LoVo (cell line): Measurements from ENCODE around the gene PRKCH.

Source experiments
- DNase-seq: peaks from one replicate; pipeline ENCODE4 v3.0.0-alpha.2; 2016; ENCODE audit warnings: low spot score

PRKCH gene

DNA sequence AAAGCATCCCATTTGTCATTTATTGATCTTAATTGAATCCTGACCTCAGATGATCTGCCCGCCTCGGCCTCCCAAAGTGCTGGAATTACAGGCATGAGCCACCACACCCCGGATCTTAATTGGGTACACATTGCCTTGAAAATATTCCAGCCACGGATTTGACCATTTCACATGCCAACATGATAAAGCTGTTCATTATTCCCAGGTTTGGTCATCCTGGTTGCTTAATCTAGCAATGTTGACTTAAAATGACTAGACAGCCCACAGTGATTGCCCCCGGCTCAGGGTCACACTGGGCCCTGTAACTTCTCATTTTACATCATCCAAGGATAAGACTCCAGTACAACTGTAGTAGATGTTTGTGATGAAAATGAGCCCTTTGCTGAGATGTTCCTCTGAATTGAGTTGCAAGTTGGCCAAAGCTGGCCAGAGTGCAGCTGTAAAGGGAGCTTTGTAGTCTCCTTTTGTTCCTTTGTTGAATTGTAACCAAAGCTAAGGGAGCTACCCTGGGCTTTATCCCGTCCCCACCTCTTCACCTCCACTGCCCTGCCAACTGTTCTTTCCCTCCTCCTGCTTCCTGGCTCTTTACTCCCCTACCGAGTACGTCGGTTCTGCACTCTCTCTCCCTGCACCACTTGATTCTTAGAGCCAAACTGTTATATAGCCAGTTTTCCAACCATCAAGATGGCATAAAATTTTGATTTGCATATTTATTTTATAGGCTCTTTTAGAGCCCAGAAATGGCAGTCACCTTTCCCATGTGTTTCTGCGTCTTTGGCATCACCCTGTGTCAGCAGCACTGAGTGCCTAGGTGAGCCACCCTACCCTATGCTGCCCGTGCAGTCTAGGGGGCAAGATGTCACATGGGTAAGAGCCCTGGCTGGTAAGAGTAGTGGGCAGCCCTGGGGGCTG, 232.6 kb downstream of the PRKCH start:
- DNase-seq, result peak; percentile 28

DNA sequence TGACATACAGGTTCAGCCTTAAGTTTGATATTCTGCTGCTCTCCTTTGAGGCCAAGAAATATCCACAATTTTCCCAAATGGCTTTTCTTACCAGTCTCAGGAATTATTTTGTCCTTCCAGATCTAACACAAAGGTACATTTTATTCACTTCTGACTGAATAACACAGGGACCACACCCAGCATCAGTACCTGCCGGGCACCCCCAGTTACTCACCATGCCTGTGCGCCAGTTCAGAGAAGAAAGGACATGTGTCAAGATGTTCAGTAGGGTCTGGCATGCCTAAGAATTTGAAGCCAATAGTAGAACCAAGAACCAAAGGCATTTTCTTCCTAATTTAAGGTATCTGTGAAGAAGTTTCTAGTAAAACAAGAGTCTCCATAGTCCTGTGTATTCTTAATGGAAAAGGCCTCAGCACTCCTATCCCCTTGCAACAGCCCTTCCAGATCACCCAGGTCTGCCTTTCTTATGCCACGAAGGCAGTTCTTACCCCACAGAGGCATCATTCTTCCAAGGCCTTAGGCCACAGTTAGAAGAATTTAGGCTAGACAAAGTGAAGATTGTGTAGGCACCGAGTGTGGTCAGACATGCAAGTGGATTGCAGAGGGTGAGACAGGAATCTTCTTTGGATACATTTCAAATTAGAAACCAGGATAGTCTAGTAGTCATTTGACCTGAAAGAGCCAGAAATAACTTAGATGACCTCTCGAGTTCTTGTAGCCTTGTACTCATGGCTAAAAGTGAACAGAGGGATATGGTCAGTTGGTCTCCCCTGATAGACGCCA, 233.9 kb downstream of the PRKCH start:
- no peak for DNase-seq

DNA sequence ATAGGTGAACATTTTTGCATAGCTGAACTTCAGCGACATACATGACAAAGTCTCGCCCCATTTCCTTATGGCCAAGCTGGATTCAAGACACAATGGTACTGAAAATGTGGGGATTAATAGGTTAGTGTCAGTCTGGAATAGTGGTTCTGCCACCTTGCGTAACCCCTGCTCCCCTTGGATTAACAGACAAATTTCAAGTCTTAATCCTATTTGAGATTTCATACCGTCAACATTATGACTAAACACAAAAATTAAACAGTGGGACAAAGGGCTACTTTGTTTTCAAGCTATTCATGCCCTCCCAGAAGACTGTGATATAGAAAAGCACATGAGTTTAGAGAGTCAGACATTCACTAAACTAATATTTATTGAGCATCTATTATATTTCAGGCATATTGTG, 235.1 kb downstream of the PRKCH start:
- DNase-seq, result no peak

DNA sequence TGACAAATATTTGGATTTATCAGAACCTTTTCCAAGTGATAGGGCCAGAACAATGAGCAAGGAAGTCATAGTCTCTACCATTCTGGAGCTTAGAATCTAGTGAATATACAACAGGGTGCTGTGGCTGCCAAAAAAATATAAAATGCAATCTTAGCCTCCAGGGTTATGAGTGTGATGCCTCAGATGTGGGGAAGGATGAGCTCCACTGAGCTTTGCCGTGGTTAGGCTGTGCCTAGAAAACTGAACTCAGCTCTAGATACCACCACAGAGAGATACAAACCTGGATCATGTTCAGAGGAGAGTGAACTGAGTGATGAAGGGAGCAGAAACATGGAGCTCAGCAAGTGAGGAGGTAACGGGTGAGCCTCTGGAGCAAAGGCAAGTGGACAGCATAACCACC, 235.9 kb downstream of the PRKCH start:
- DNase-seq, result no peak

DNA sequence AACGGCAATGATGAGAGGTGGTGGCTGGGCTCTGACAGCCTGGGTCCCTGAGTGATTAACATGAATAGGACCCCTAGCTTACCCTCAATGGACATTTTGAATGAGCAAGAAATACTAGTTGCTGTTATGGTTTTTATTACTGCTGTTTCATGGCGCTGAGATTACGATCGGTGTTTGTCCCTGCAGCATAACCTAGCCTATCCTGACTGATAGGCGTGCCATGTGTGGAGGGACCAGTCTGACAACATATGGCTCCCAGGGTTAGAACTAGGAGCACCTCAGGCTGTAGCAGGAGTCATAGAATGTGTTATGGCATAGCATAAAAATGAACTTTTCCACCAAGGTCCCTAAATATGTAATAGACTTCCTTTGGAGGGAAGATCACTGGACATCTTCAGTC, 236.5 kb downstream of the PRKCH start:
- no peak for DNase-seq

DNA sequence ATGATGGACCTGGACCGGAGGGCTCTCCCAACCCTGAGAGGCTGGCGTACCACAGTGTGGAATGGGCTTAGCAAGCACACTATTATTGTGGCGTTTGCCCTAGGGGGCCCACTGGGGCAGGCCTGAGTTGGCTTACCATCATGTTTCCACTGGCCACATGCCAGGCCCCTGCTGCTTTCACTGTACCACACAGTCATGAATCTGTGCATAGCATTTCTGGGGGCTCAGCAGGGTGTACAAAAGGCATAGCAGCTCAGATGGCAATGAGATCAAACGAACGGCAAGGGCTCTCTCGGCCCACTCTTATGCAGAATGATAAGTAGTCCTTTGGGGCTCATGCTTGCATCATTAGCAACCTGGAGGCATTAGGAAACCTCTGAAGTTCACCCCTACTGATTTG, 236.9 kb downstream of the PRKCH start:
- DNase-seq, result no peak

DNA sequence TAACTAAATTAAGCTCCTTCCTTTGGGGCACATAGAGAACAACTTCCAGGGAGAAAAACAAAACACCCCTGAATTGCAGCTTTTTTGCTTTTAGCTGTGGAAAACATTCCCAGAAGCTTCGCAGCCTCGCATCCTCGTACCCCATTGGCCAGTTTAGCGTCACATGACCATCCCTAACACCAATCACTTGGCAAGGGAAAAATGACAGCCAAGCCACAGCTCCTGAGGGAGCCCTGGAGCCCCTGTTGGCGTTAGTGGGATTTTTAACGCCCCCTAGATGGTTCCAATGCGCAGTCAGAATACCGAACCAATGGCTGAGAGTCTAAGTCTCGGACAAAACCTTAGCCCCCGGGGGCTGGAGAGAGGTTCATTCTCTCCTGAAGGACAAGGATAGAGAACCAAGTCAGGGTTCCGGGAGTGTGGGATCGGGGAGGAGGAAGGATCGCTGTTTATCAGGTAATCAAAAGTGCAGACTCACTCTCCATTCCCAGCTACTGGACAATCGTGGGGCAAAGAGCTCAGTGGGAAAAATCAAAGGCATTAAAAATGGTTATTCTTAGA, 238.3 kb downstream of the PRKCH start:
- no peak for DNase-seq

DNA sequence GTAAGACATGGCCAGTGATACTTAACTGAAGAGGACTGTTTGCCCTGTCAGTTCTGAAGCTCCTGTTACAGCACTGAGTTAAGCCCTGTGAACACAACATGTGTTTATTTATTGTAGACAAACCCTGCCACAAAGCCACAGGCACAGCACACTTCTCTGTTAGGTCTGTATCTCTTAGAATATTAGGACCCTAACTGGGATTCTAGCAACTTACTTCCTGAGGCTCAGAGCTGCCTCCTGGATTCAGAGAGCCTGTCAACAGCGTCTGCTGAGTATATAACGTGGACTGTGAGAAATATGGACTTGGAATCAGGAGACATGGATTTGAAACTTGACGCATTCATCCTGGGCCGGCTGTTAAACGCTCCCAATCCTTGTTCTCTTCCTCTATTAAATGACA, 238.9 kb downstream of the PRKCH start:
- no peak for DNase-seq

DNA sequence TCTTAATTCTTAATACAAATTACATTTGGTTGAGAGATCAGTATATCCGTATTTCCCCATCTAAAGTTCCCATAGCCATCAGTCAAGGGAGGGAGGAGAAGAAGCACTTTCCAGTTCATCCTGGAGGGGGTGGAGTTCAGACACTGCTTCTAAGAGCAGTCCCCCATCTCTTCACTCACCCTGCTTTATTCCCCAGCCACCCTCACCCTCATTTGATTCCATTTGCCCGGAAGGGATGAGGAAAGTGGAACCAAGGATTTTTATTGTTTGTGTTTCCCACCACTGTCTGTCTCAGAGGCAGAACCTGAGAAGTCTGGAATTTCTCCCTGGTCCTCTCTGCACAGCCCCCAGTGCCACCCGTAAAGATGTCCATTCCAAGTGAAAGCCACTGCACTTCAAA, 239.7 kb downstream of the PRKCH start:
- no peak for DNase-seq

DNA sequence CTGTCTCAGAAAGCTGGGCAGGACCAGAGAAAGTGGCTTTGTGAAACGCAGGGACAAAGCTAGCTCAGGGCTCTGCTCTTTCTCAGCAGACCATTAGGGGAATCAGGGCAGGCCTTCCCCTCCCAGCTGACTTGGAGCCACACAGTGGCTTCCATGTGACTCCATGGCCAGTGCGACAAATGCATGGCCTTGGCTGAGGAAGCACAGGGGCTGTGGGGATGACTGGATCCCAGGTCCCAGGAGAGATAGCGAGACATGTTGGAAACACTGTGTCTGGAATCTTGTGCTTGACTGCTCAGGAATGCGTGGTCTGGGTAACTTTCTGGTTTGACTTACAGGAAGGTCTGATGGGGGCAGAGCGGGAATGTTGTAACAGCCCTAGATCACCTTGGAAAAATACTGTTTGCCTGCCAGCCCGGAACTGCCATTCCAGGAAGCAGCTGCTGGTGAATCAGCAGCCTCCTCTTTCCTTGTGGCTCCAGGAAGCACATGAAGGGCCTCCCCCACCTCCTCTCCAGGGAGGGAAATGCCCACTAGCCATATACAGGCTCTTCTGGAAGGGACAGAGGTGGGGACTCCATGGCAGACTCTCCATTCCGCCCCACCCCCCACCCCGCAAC, 240.4 kb downstream of the PRKCH start:
- DNase-seq, result peak; percentile 54

DNA sequence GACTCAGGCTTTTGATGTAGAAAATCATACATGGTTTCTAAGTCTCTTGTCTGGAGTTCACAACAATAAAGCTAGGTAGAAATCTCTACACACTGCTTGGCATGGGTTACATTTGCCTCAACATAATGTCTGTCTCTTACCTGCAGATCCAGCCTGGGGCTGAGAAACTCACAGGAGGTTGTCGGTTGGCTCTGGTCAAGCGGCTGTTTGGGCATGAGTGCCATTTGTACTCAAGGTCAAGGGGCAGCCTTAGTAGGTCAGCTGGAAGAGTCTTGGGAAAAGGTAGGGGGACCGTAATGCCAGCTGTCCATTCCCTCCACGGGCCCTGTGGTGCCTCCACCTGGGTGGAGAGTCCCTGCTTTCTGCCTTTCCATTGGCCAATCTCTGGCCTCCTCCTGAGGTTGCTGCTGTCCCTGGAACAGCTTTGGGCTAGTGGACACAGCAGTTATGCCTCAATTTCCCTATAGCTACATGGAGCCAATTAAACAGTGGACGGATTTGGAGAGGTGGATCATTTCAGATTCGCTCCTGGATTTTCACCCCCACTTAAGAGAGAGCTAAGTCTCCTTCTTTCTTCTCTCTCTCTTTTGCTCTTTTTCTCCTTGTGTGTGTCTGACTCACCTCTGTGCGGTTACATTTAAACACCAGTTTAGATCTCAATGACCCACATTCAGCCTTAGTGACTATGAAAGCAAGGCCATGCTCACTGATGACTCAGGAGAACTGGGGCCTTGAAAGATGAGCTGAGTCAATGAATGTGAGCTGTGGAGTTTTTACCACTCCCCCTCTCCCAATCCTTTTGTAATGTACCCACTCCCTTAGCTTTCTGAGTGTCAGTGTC, 241.2 kb downstream of the PRKCH start:
- DNase-seq, result peak; percentile 44

DNA sequence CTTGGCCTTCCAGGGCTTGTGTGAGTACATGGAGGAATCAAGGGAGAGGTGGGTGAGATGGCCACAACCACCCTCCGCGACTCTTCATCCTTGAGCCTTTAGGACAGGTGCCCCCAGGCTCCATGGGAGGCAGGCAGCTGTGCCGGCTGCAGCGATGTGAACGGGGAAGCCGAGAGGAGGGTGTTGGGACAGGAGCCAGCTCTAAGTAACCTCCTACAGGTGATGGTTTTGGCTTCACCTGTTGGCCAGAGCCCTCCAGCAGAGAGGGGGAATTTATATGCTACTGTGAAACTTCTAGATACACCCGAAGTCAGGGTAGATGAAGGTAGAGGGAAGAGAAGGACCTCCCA, 241.8 kb downstream of the PRKCH start:
- DNase-seq, result no peak

DNA sequence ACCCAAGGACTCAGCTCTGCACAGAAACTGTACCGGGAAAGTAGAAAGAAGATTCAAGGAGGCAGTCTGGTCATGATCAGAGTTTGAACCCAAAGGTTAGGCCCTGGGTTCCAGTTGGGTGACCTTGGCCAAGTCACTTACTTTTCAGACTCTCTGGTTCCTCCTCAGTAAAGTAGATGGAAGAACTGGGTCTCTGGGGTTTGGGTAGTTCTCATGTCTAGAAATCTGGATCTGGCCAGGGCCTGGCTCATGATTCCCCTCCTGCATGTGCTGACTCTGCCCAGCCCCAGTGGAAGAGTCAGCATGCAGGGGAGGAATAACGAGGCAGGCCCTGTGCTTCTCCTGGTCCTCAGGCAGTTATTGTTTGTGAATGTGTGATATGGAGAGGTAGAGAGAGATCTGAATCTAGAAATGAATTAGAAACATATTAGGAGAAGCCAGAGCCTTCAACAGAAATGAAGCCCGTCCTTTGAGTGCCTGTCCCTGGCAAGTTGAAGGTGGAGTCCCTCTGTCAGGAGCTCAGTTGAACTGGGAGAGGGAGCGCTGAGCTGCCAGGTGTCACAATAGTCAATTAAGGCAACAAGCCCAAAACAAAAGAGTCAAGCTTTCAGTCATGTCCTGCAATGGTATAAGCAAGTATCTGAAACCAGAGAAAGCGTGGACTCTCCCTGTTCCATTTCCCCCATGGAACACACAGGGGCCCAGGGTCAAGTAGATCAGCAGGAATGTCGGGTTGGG, 242.7 kb downstream of the PRKCH start:
- no peak for DNase-seq

DNA sequence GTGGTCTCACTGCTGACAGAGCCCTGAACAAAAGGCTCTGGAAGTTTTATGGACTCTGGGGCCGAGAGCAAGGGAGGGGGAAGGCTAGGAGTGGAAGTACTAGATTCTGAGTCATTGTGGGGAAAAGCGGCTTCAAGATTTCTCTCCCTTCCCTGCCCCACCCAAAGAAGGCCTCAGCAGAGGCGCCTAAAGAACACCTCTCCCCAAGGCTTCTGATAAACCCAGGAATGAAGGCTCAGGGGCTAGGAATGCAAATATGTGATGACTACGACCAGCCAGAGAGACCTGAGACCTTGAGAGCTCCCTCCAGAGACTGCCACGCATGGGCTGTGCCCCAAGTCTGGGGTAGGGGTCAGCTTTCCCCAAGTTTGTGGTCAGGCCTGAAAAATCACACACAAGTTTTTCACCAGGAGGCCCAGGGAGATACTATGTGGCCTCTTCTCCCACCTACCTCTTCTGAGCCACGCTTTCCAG, 243.3 kb downstream of the PRKCH start:
- peak; percentile 56 for DNase-seq

DNA sequence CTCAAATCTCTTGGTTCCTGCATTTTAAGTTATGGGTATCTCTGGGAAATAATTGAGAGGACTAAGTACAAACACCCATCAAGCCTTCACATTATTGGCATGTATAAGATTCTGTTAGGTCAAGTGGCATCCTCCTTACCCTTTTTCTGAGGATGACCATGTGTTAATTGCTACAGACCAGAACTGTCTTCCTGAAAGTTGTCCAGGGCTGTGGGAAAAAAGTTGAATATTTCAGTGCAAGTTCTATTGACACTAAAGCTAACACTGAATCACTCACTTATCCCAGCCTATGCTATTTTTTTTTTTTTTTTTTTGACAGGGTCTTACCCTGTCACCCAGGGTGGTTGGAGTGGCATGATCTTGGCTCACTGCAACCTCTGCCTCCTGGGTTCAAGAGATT, 243.8 kb downstream of the PRKCH start:
- DNase-seq, result no peak

DNA sequence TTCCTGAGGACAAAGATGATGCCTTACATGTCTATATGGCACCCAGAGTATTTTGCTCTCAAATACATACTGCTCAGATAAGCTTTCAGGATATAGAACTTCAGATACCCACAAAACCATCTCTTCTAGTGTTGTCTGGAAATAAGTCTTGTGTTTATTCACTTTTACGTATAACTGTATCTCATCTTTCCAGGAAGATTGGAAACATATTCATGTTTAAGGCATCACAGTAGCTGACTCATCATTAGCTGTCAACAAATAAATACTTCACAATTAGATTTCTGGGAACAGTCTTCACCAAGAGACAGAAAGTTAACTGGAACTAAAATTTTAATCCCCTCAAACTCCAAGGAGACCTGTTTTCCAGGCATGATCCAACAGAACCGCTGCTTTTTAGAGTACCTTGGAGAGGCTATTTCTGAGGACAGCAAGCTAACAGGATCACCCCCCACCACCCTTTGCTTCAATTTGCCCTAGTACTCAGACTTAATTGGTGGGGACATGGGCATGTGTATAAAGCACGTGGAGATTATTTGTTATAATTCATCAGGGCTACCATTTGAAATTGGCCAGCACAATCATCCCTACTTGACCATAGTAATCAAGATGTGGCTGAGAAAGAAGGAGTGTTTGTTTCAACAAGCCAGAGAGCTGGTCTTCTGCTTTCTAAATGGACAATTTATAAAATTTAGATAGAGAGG, 244.6 kb downstream of the PRKCH start:
- DNase-seq, result no peak

DNA sequence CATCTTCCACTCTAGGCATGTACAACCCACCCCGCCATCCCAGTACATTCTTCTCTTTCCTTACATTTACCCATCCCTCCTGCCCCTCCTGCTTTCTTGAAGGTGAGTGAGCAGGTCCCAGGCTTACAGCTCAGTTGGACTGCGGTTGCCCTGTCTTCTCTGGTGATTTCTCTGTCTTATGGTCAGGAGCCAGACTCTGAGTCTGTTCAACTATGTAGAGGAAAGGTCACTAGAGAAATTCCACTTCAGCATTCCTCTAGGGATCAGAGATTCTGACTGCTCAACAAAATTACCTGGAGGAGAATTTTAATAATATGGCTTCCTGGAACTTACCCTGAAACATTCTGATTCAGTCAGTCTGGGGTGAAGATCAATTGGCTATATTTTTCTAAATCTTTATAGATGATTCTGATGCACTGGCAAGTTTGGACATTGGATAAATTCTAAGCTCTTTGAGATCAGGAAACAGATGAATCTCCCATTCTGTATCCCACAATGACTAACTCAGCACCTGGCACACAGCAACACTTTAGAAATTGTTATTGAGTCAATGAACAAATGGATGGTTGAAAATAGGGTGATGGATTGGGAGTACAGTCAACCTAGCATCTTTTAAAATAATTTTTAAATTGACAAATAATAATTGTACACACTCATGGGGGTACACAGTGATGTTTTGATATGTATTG, 245.3 kb downstream of the PRKCH start:
- no peak for DNase-seq

DNA sequence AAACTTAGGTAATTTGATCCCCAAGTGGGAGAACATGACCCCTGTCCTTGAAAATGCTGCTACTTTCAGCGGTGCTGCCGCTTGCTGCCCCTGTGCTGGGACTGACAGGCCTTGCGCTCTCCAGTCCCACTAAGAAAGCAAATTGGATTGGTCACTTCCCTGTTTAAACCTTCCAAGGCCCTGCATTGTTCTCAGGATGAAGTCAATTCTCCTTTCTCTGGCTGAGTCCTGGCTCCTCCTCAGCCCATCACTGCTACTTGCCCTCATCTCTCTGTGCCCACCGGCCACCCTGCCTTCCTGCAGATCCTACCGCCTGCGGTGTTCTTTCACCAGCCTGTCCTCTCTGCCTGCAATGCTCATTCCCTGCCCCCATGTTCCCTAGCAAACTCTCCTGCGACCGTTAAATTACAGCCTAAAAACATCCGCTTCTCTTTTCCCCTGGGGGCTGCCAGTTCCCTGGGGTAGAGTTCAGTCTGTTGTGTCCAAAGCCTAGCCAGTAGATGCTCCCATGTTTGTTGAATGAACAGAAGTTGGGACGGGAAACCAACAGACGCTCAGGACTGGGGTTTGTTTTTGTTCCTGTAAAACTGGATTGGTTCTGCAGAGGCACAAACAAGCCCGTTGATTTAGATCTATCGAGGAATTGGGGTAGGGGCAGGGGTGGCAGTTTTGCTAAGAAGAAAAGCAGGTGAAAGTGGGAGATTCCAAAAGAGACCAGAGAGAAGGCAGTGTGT, 246.6 kb downstream of the PRKCH start:
- no peak for DNase-seq

DNA sequence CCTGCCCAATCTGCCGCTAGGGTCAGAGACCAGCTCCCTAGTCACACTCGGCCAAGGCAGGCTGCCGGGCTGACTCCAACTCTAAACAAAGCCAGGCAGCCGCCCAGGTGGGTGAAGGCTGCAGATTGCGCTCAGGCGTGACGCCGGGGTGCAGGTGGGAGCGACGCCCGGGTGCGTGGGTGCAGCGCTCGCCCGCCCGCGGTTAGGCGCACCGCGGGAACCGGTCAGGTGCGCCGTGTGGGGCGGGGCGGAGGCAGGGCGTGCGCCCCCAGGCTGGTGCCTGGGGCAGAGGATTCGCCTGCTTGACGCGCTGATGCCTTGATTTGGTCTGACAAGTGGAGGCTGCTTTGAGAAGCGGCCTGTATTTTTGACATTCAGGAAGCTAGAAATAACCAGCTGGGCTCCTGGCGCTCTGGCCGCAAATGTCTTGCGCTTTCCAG, 247.2 kb downstream of the PRKCH start:
- DNase-seq, result no peak
